Sigmoid colon (tissue), 4 donors: ENCODE results near the gene UBTD1.

Experiments
- CTCF ChIP-seq, 4 experiments: fragments of 450-650 bp in 3 of 4; fragments of 200-600 bp in 1 of 4; IDR thresholded peaks; one replicate each; pipeline ENCODE4 v1.5.1; 2016 to 2019; ENCODE audit warnings: antibody characterized with exemption in 4 of 4, mild to moderate bottlenecking in 3 of 4, moderate library complexity in 2 of 4
- EP300 ChIP-seq, 4 donors: sonication (generic); formaldehyde crosslinking; IDR thresholded peaks; one replicate each; pipeline ENCODE4 v1.6.1; 2017; ENCODE audit warnings: antibody characterized with exemption in 4 of 4
- POLR2A ChIP-seq, 2 donors: fragments of 450-650 bp; IDR thresholded peaks; one replicate each; pipeline ENCODE4 v1.6.1; 2016; ENCODE audit warnings: antibody characterized with exemption in 2 of 2, mild to moderate bottlenecking in 2 of 2, moderate library complexity in 2 of 2
- POLR2AphosphoS5 ChIP-seq, 4 donors: sonication (generic); formaldehyde crosslinking; IDR thresholded peaks; one replicate each; pipeline ENCODE4 v1.6.1; 2017; ENCODE audit warnings: antibody characterized with exemption in 4 of 4

- TF ChIP-seq EP300 (IDR thresholded peaks at IDR 0.05) (no peak), CTCF (IDR thresholded peaks at IDR 0.05) (no peak), POLR2AphosphoS5 (IDR thresholded peaks at IDR 0.05) (no peak), POLR2A (IDR thresholded peaks at IDR 0.05) (no peak)
Observed at GRCh38 chr10:97490592-97490991, 8.1 kb upstream of the UBTD1 start.
